ENCODE measurements around the gene MPG.
A peak's percentile ranks its signal among the peaks of the same experiment; 100 is the strongest.

The MPG gene

DNA sequence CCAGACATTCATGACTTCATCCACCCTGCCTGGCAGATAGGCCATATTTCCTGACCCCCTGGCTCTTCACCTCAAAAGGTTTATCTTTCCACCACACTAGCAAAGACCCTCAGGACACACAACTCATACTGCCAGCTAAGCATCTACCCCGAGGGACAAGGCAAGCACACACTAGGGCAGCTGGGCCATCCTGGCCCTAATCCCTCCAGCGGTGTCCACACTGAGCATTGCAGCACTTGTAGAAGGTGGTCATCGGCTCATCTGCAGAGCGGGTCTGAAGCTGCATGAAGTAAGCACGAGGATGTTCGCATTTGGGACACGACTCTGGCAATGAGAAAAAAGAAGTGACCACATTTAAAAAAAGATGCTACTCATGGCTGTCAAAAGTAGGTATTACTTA lies 30.8 kb upstream of the MPG start:
- DNase-seq (ENCODE audit: insufficient read length, low spot score) (no peak), FAIRE-seq (no peak)

DNA sequence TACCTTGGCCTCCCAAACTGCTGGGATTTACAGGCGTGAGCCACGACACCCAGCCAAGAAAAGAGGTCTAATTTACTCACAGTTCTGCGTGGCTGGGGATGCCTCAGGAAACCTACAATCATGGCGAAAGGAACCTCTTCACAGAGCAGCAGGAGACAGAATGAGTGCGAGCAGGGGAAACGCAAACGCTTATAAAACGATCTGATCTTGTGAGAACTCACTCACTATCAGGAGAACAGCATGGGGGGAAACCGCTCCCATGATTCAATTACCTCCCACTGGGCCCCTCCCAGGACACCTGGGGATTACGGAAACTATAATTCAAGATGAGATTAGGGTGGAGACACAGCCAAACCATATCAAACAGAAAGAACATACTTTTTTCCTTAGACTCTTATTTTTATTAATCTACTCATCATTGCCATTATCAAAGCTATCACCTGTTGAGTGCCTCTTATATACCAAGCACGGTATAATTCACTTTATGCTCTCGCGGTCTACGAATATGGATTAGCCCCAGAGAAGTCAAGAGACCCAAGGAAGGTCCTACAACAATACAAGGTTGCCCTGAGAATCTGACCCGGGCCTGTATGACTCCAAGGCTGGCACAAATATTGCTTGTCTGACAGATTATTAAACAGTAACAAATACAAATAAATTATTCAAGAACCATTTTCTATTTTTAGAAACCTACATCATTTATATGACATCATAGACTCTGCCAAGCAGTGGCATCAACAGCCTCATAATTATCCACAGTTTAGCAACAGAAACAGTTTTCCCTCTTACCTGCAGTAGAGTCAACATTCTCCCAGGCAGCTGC lies 27.0 kb upstream of the MPG start:
- DNase-seq (ENCODE audit: insufficient read length, low spot score) (no peak), FAIRE-seq (no peak)

DNA sequence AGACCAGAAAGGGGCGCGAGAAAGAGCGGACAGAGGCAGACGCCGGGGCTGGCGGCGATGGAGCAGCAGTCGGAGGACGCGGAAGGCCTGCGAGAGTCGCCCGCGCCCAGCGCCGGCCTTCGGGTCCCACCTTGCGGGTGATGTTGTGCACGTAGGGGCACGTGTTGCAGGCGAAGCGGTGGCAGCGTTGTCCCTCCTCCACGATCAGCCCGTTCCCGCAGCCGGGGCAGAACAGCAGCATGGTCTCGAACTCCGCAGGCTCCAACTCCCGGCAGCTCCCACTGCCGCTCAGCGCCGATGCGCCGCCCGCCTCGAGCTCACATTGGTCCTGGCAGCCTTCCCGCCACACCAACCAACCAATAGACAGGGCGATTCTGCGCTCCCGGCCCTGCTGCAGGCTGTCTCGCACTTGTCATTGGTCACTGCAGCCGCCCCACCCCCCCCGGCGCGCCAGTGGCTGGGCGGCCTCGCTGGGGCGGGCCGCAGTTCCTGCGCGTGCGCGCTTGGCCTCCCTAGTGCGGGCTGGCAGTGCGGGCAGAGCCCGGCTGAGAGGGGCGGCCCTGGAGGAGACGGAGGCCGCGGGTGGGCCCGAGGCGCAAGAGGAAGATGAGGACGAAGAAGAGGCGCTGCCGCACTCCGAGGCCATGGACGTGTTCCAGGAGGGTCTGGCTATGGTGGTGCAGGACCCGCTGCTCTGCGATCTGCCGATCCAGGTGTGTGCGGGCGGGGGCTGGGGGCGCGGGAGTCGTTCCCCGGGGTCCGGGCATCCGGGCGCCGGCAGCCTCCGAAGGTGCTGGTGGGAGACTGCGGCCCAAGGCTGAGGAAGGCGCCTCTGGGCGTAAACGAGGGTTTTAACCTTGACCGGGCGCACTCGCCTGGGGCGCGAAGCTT lies 24.4 kb upstream of the MPG start, which contains the start of the genes POLR3K and SNRNP25:
TSS of gene POLR3K (minus strand) at position 263 of the 891 bp plus-strand sequence. CDS start at position 241, 22 bp downstream.
TSS of gene SNRNP25 (plus strand) at position 483 of the 891 bp plus-strand sequence. CDS start at position 672, 189 bp downstream.
- DNase-seq (ENCODE audit: insufficient read length, low spot score) (peak; percentile 98), FAIRE-seq (peak; percentile 95)

DNA sequence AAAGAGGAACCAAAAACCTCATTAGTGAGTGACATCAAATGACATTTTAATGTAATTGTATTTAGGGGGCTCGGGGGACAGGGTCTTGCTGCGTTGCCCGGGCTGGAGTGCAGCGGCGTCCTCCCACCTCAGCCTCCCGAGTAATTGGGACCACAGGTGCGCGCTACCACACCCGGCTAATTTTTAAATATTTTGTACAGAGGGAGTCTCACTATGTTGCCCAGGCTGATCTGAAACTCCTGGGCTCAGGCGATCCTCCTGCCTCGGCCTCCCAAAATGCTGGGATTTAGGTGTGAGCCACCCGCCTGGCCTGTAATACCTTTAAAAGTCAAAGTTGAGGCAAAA lies 23.8 kb upstream of the MPG start:
- DNase-seq (ENCODE audit: insufficient read length, low spot score) = no peak

GRCh38 chr16:55571-56136 lies 22.4 kb upstream of the MPG start:
- FAIRE-seq = no peak
- no peak for DNase-seq (ENCODE audit: insufficient read length, low spot score)

More for the DNA sequence above, 23.8 kb upstream of the MPG start:
- no peak for FAIRE-seq

GRCh38 chr16:56231-56927 lies 21.6 kb upstream of the MPG start:
- FAIRE-seq = no peak

GRCh38 chr16:57711-58110 lies 20.3 kb upstream of the MPG start:
- DNase-seq (ENCODE audit: insufficient read length, low spot score) (no peak), FAIRE-seq (no peak)

More at GRCh38 chr16:56231-56927, 21.6 kb upstream of the MPG start:
- DNase-seq (ENCODE audit: insufficient read length, low spot score) = no peak

DNA sequence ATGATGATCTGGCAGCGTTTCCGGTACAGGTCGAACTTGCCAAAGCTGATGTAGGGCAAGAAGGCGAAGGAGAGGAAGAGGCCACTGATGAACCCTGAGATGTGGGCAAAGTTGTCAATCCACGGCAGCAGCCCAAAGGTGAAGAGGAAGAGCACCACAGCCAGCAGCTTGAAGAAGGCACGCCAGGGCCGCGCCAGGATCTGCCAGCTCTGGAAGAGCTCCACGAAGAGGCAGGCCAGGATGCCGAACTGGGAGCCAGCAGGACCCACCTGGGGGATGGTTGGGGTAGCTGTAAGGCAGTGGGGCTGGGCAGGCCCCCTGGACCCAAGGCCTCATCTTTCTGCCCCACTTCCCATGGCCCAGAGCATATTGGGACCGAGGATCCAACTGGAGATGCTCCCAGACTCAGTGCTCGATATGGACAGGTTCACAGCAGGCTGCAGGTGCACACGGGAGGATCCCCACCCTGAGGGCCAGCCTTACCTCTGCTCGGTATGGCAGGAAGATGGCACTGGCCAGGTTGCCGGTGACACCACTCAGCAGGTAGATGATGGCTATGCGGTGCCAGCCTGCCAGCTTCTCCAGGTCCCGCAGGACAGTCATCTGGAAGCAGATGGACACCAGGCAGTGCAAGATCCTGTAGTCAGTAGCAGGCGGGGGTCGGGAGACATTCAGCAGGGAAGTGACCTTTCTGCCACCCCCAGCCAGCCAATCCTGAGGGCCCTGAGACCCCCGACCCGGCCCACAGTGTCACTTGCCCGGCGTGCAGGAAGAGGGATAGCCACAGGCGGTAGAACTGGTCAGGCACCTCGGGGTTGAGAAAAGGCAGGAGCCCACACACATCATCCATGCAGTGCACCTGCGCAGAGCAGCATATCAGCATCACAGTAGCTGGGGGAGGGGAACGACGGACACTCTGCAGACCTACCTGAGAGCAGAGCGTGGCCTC lies 19.3 kb upstream of the MPG start:
- DNase-seq (ENCODE audit: insufficient read length, low spot score) = no peak
- no peak for FAIRE-seq

- FAIRE-seq (no peak), DNase-seq (ENCODE audit: insufficient read length, low spot score) (no peak)
Observed at GRCh38 chr16:59440-60059, 18.5 kb upstream of the MPG start.

DNA sequence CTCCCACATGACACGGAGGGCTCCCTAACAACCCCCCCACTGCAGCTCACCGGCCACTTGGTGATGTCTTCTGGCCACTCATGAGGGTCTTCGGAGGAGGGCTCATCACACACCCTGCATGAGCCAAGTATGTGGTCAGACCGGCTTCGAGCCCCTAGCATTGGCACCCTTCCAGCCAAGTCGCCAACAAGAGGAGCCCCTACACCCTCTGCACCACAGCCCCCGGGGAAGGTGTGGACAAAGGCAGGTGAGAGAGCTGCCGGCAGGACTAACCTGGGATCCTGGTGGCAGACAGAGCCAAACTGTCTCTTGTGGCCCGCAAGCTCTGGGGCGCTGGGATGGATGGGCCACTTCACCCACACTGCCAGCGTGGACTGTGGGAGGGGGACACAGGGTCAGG lies 17.9 kb upstream of the MPG start:
- FAIRE-seq (no peak), DNase-seq (ENCODE audit: insufficient read length, low spot score) (no peak)

DNA sequence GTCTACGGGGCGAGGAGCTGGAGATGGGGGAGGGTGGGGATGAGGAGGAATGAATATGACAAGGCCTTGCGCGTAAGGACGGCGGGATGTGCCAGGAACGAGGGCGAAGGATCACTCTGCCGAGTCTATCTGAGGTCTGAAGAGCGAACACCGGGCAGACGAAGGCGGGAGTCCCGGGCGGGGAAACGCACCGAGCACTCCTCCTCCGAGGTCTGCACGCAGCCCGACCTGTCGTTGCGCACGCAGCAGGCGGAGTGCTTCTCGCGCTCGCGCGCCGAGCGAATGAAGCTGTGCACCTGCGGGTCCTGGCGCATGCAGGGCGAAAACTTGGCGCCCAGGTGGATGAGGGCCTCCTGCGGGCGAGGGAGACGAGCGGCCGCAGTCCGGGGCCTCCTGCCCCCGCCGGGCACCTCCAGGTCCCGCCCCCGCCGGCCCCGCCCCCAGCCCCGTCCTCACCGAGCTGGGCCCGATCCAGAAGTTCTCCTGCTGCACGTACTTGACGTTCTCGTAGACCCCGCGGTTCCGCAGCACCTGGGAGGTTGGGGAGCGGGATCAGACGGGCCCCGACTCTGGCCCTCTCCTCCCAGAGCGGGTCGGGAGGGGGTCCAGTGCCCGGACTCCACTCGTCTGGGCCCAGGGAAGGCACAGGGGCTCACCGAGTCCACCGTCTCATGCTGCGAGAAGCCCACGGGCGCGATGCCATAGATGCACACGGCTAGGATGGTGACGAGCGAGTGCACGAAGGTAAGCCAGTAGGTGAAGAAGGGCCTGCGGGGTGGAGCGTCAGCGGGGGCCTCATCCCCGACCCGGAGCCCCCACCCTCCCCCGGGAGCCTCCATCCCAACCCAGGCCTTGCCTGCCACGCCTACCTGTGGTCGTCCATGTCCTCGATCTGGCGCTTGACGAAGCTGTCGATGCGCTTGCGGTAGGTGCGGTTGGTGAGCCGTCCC lies 16.8 kb upstream of the MPG start:
- no peak for FAIRE-seq
- DNase-seq (ENCODE audit: insufficient read length, low spot score) = no peak

GRCh38 chr16:61879-62281 lies 16.1 kb upstream of the MPG start:
- DNase-seq (ENCODE audit: insufficient read length, low spot score) (no peak), FAIRE-seq (no peak)

DNA sequence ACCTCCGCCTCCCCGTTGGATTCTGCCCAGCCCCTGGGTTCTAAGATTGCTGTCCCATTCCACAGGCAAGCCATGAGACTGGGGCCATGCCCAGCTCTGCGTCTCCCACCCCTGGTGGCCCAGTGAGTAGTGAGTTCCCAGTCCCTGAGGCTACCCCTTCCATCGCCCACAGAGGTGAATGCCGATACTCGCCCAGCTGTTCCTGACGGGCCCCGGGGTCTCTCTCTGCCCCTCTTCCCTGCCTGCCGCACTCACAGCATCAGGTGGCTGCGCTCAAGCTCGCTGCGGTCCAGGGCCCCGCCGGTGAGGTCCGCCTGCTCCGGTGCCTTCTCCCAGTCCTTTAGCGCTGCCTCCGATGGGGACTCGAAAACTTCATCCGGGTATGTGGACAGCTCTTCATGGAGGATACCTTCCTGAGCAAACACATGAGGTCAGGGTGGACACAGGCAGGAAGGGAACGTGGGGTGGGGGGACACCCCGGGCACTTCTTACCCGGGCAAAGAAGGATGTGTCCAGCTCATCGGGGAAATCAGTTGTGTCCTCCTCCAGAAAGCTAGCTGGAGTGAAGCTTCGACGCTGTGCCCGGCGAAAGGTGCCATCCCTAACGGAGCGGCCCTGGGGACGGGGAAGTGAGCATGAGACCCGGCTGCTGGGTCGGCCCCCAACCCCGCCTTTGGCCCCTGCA lies 15.6 kb upstream of the MPG start:
- no peak for DNase-seq (ENCODE audit: insufficient read length, low spot score)
- FAIRE-seq = no peak

DNA sequence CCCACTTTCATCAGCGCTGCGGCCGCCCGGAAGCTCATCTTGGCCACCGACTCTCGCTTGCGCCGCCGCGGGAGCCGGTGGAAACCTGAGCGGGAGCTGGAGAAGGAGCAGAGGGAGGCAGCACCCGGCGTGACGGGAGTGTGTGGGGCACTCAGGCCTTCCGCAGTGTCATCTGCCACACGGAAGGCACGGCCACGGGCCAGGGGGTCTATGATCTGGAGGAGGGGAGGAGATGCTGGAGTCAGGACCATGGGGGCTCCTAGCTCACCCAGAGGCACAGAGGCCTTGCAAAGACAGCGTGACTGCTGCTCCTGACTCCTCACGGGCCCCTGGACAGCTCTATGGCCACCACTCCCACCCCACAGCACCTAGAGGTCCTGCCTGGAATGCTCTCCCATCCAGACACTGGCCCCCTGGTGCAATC lies 15.0 kb upstream of the MPG start:
- DNase-seq (ENCODE audit: insufficient read length, low spot score) = no peak
- FAIRE-seq = no peak

GRCh38 chr16:63466-63865 lies 14.6 kb upstream of the MPG start:
- DNase-seq (ENCODE audit: insufficient read length, low spot score) (no peak), FAIRE-seq (no peak)

GRCh38 chr16:63998-64913 lies 13.8 kb upstream of the MPG start:
- FAIRE-seq = no peak
- no peak for DNase-seq (ENCODE audit: insufficient read length, low spot score)
